Measurements from ENCODE around the gene MRTFB.

GRCh38 chr16:14063618-14064581 lies 7.2 kb upstream of the MRTFB start:
- no peak for TF ChIP-seq POLR2A (IDR thresholded peaks at IDR 0.05; ENCODE audit: low read depth, low read length)
- no peak for TF ChIP-seq MYC (IDR thresholded peaks at IDR 0.05; ENCODE audit: low read depth, low read length)
- no peak for TF ChIP-seq CTCF (IDR thresholded peaks at IDR 0.05; ENCODE audit: extremely low read depth in 1 of 2, insufficient read depth in 1 of 2, low read depth in 1 of 2, low read length in 2 of 2)

All from endothelial cell of umbilical vein (primary cell).